ENCODE data around the gene DCC. TPM values are rescaled to one million over a fixed set of nuclear protein-coding genes. Genes with fewer than 3 reads are reported as not detected.
A peak's percentile ranks its signal among the peaks of the same experiment; 100 is the strongest.

The DCC gene
- total and polyA plus RNA-seq, 2 donors (not counting 1 experiment from before 2014, with no cell fraction given): 0.14 TPM; not detected in 1

DNA sequence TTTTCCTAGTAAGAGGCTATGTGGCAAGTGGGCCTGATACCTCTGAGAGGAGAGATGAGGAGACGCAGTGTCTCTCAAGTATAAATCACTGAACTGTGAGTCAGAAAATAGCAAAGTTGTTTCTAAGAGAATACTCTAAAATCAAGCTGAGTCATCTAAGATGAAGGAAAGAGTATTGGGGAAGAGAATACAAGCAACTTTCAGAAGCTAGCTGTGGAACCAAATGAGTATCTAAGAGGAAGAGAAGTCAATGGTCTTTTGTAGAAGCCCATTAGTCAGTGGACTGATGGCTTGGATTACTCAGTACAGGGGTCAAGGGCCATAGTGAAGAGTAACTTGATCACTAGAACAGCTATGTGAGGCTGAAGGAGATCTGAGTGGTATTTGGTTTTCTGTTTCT, 2.7 kb upstream of the DCC start:
- DNase-seq (ENCODE audit: low read depth in 2 of 2): peak; percentile 21 to 70
- Histone ChIP-seq H2AFZ (ENCODE audit: low read length) (no peak overlapping the region), H3K4me2 (ENCODE audit: extremely low read depth, insufficient read depth, low read length) (no peak overlapping the region), H4K20me1 (ENCODE audit: control insufficient read depth, extremely low read depth, insufficient read depth, low read length) (no peaks in the 10 kb centered on the region), H3K27me3 (ENCODE audit: control insufficient read depth, insufficient read depth, low read length) (peaks cover 11% of the 10 kb centered on the region), H3K9me3 (ENCODE audit: control insufficient read depth, insufficient read depth, low read depth, low read length) (no peaks in the 10 kb centered on the region), H3K4me1 (ENCODE audit: control insufficient read depth, extremely low read depth, insufficient read depth, low read length) (peaks cover 4% of the 10 kb centered on the region), H3K36me3 (ENCODE audit: control insufficient read depth, insufficient read depth, low read length) (no peaks in the 10 kb centered on the region), H3K27ac (ENCODE audit: insufficient read depth, low read length) (peak overlapping the region; percentile 14), H3K4me3 (replicated peaks in 1 of 4; ENCODE audit: control extremely low read depth in 1 of 4, insufficient read depth in 1 of 4, low read depth in 3 of 4, low read length in 4 of 4) (no peak overlapping the region), H3K79me2 (ENCODE audit: control insufficient read depth, insufficient read depth, low read length) (no peaks in the 10 kb centered on the region), H3K9ac (ENCODE audit: insufficient read depth, low read length) (no peak overlapping the region)
- TF ChIP-seq, protein P1, sequence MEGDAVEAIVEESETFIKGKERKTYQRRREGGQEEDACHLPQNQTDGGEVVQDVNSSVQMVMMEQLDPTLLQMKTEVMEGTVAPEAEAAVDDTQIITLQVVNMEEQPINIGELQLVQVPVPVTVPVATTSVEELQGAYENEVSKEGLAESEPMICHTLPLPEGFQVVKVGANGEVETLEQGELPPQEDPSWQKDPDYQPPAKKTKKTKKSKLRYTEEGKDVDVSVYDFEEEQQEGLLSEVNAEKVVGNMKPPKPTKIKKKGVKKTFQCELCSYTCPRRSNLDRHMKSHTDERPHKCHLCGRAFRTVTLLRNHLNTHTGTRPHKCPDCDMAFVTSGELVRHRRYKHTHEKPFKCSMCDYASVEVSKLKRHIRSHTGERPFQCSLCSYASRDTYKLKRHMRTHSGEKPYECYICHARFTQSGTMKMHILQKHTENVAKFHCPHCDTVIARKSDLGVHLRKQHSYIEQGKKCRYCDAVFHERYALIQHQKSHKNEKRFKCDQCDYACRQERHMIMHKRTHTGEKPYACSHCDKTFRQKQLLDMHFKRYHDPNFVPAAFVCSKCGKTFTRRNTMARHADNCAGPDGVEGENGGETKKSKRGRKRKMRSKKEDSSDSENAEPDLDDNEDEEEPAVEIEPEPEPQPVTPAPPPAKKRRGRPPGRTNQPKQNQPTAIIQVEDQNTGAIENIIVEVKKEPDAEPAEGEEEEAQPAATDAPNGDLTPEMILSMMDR (conservative IDR thresholded peaks at IDR 0.05 in 1 of 2, IDR thresholded peaks at IDR 0.05 in 1 of 2; ENCODE audit: low read depth in 1 of 2, low read length in 2 of 2): no peak
- TF ChIP-seq EZH2 (IDR thresholded peaks at IDR 0.05; ENCODE audit: low read length, missing control alignments): no peak

DNA sequence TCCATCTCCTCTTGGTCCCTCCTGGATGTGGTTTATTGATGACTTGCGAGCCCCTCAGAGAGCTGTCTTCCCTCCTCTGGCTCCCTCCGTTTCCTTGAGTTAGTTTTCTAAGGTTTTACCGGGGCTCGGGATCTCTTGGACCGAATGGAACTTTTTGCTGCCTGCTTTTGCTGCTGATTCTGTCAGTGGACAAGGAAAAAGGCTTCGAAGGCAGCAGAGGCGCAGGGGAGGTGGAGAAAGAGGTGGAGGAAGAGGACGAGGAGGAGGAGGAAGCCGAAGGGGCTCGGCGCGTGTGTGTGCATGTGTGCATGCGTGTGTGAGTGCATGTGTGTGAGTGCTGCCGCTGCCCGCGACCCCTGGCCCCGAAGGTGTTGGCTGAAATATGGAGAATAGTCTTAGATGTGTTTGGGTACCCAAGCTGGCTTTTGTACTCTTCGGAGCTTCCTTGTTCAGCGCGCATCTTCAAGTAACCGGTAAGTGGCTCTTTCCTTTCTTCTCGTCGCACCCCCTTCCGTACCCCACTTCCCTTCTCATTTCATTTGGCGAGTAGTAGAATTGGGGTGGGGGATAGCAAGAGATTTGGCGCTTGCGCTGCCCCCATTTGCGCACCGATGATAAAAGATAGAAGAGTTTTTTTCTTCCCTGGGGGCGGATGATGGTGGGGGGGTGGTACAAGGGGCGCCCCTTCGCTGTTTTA, 557 bp downstream of the DCC start:
- Histone ChIP-seq H3K79me2 (ENCODE audit: control insufficient read depth, insufficient read depth, low read length) (no peaks in the 10 kb centered on the region), H3K9me3 (ENCODE audit: control insufficient read depth, insufficient read depth, low read depth, low read length) (no peaks in the 10 kb centered on the region), H3K36me3 (ENCODE audit: control insufficient read depth, insufficient read depth, low read length) (no peaks in the 10 kb centered on the region), H3K4me2 (ENCODE audit: extremely low read depth, insufficient read depth, low read length) (peak overlapping the region; percentile 66), H3K27ac (ENCODE audit: insufficient read depth, low read length) (no peak overlapping the region), H2AFZ (ENCODE audit: low read length) (peak overlapping the region; percentile 26), H4K20me1 (ENCODE audit: control insufficient read depth, extremely low read depth, insufficient read depth, low read length) (no peaks in the 10 kb centered on the region), H3K9ac (ENCODE audit: insufficient read depth, low read length) (no peak overlapping the region), H3K4me1 (ENCODE audit: control insufficient read depth, extremely low read depth, insufficient read depth, low read length) (no peaks in the 10 kb centered on the region), H3K4me3 (replicated peaks in 1 of 4; ENCODE audit: control extremely low read depth in 1 of 4, insufficient read depth in 1 of 4, low read depth in 3 of 4, low read length in 4 of 4) (peak overlapping the region; percentile 23 to 61 (median 42)), H3K27me3 (ENCODE audit: control insufficient read depth, insufficient read depth, low read length) (peaks cover 11% of the 10 kb centered on the region)
- DNase-seq (ENCODE audit: low read depth in 2 of 2): peak; percentile 1 to 21
- TF ChIP-seq, protein P1 (conservative IDR thresholded peaks at IDR 0.05 in 1 of 2, IDR thresholded peaks at IDR 0.05 in 1 of 2; ENCODE audit: low read depth in 1 of 2, low read length in 2 of 2): no peak
- TF ChIP-seq EZH2 (IDR thresholded peaks at IDR 0.05; ENCODE audit: low read length, missing control alignments): no peak

DNA sequence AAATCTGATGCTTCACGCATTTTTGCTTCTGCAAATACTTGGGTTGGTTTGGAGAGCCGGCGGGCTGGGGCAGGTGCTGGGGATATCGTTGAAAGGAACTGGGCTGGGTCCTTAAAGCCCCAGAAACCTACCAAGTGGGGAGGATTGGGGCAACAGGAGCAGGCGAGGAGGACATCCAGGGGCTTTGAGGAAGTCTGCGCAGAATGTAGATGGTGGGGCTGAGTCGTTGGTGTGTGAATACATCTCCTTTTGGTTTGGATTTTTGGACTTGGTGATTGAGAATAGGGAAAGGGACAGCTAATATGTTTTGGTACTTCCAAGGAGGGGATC, 1.1 kb downstream of the DCC start:
- no peak for TF ChIP-seq EZH2 (IDR thresholded peaks at IDR 0.05; ENCODE audit: low read length, missing control alignments)
- no peaks in the 10 kb centered on the region for H3K9me3 ChIP-seq (ENCODE audit: control insufficient read depth, insufficient read depth, low read depth, low read length)
- no peaks in the 10 kb centered on the region for H3K79me2 ChIP-seq (ENCODE audit: control insufficient read depth, insufficient read depth, low read length)
- no peak overlapping the region for H3K27ac ChIP-seq (ENCODE audit: insufficient read depth, low read length)
- no peak overlapping the region for H3K9ac ChIP-seq (ENCODE audit: insufficient read depth, low read length)
- no peaks in the 10 kb centered on the region for H4K20me1 ChIP-seq (ENCODE audit: control insufficient read depth, extremely low read depth, insufficient read depth, low read length)
- H3K4me2 ChIP-seq (ENCODE audit: extremely low read depth, insufficient read depth, low read length): no peak overlapping the region
- no peak overlapping the region for H2AFZ ChIP-seq (ENCODE audit: low read length)
- peaks cover 11% of the 10 kb centered on the region for H3K27me3 ChIP-seq (ENCODE audit: control insufficient read depth, insufficient read depth, low read length)
- no peak for DNase-seq (ENCODE audit: low read depth in 2 of 2)
- no peaks in the 10 kb centered on the region for H3K36me3 ChIP-seq (ENCODE audit: control insufficient read depth, insufficient read depth, low read length)
- H3K4me3 ChIP-seq (replicated peaks in 1 of 4; ENCODE audit: control extremely low read depth in 1 of 4, insufficient read depth in 1 of 4, low read depth in 3 of 4, low read length in 4 of 4): peak overlapping the region; percentile 23 to 61 (median 42)
- no peaks in the 10 kb centered on the region for H3K4me1 ChIP-seq (ENCODE audit: control insufficient read depth, extremely low read depth, insufficient read depth, low read length)

All from fibroblast of lung (primary cell).